Kidney (tissue), 14 donors: Measurements from ENCODE around the gene DNAH17. TPM values are rescaled to one million over a fixed set of nuclear protein-coding genes. Genes with fewer than 3 reads are reported as not detected.

Experiments
- DNase-seq, 5 donors: peaks; one replicate each; pipeline ENCODE4 v3.0.0-alpha.2; 2013 to 2020
- FAIRE-seq: peaks from 2 replicates; lab custom pipeline; 2012; peaks lifted over from hg19 to GRCh38; lab: Jason Lieb, UNC
- H3K27ac ChIP-seq, 2 donors: one replicate each; pipeline ENCODE4 v1.7.0; 2013; ENCODE audit warnings: low read depth in 2 of 2, low read length in 2 of 2, inconsistent platforms in 1 of 2
- H3K27me3 ChIP-seq: one replicate; pipeline ENCODE4 v1.7.1; 2013; ENCODE audit warnings: low read length, inconsistent platforms; ENCODE audit not compliant: control insufficient read depth, insufficient read depth
- H3K36me3 ChIP-seq, 3 donors: one replicate each; pipeline versions ENCODE4 v1.7.0 to v1.7.1; 2013; ENCODE audit warnings: low read length in 3 of 3, control low read depth in 1 of 3, inconsistent platforms in 1 of 3; ENCODE audit not compliant: insufficient read depth in 3 of 3, control insufficient read depth in 2 of 3
- H3K4me1 ChIP-seq, 3 donors: one replicate each; pipeline versions ENCODE4 v1.7.0 to v1.7.1; 2013; ENCODE audit warnings: low read length in 3 of 3, inconsistent platforms in 1 of 3, low read depth in 1 of 3; ENCODE audit not compliant: control insufficient read depth in 2 of 3, insufficient read depth in 2 of 3
- H3K4me3 ChIP-seq, 3 donors: one replicate each; pipeline versions ENCODE4 v1.7.0 to v1.8.1; 2013; ENCODE audit warnings: low read length in 3 of 3, control low read depth in 1 of 3, inconsistent platforms in 1 of 3
- H3K9ac ChIP-seq, 3 donors: one replicate each; pipeline versions ENCODE4 v1.7.0 to v1.7.1; 2013; ENCODE audit warnings: low read length in 3 of 3, control low read depth in 1 of 3, inconsistent platforms in 1 of 3
- H3K9me3 ChIP-seq, 3 donors: one replicate each; pipeline versions ENCODE4 v1.7.0 to v1.7.1; 2013; ENCODE audit warnings: low read length in 3 of 3, control low read depth in 1 of 3, inconsistent platforms in 1 of 3; ENCODE audit not compliant: control insufficient read depth in 2 of 3, insufficient read depth in 1 of 3
- intact Hi-C: fragments of 100-400 bp; cut with DNase I; formaldehyde crosslinking; loops from one replicate; pipeline ENCODE4 v1.11.1; 2022
- polyA plus RNA-seq: library from polyadenylated mRNA; stranded (reverse); fragments of 350-450 nt; fragmentation: Illumina TruSeq; extraction: RNeasy Lipid Tissue Mini Kit (QIAGEN cat#74804); gene quantifications from one replicate; pipeline ENCODE4 v1.2.3, GENCODE V29; 2014; ENCODE audit warnings: low read depth, low replicate concordance; ENCODE audit not compliant: insufficient read depth
- total RNA-seq: library from RNA; stranded (reverse); fragmentation: NEBNext Ultra II Directional; extraction: Animal tissue kit (Norgen Biotek cat#: 25700); gene quantifications from one replicate; pipeline ENCODE4 v1.2.1, GENCODE V29; 2021
- TF ChIP-seq, protein P1 (sequence below): IDR thresholded peaks from 3 replicates; pipeline ENCODE4 v1.5.1; 2012; ENCODE audit warnings: mild to moderate bottlenecking, moderate library complexity, borderline replicate concordance; ENCODE audit not compliant: insufficient read depth; ENCODE audit errors: extremely low read depth
- donor health status: control.
- donor health status: control.
- donor health status: control.
- donor health status: control.
- donor health status: control.
- donor health status: DM: yes; HTN: yes; CAD: no.
- donor health status: Normal renal cell carcinoma (clear cell type).

Gene DNAH17
- total and polyA plus RNA-seq, 2 donors from 2014 or later: 0.09 to 0.17 TPM

DNA sequence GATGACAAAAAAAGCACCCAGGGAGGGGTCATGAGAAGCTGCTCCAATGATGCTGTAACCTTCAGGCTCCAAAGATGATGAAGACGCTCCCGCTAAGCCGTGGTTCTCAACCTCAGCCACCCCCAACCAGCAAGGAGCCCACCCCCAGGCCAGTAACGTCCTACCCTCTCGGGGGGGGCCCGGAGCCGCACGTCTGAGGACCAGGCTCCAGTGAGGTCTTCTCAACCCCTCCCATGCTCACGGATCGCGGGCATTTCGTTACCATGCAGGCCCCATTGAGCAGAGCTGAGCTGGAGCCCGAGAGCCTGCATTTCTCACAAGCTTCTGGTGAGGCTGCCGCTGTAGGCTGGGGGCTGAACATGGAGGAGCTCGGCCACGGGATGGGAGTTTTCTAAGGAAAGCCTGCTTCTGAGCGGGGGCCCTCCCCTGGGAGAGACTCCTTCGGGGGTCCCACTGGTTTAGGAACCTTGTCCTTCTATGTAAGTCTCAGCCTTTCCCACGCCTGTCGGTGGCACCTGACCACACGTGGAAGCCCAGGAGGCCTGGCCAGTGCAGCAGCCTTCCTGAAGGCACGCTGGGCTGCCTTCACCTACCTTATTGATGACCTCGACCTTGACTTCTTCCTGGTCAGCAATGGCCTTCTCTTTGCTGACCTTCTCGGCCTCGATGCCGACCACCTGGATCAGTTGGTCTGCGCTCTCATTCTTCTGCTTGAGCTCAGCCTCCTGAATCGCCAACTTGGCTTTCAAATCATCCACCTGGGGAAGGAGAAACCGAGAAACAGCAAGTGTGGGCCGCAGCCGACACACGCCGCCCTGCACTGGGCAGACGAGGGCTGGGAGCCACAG is 116.0 kb downstream of the DNAH17 start:
- intact Hi-C loops: no loop called here
- Histone ChIP-seq H3K36me3 (no peaks in the 10 kb centered on the region), H3K27ac (no peak overlapping the region), H3K9me3 (no peaks in the 10 kb centered on the region), H3K9ac (no peak overlapping the region), H3K27me3 (no peaks in the 10 kb centered on the region), H3K4me1 (no peaks in the 10 kb centered on the region), H3K4me3 (no peak overlapping the region)
- DNase-seq (no peak), FAIRE-seq (no peak)
- TF ChIP-seq, protein P1, sequence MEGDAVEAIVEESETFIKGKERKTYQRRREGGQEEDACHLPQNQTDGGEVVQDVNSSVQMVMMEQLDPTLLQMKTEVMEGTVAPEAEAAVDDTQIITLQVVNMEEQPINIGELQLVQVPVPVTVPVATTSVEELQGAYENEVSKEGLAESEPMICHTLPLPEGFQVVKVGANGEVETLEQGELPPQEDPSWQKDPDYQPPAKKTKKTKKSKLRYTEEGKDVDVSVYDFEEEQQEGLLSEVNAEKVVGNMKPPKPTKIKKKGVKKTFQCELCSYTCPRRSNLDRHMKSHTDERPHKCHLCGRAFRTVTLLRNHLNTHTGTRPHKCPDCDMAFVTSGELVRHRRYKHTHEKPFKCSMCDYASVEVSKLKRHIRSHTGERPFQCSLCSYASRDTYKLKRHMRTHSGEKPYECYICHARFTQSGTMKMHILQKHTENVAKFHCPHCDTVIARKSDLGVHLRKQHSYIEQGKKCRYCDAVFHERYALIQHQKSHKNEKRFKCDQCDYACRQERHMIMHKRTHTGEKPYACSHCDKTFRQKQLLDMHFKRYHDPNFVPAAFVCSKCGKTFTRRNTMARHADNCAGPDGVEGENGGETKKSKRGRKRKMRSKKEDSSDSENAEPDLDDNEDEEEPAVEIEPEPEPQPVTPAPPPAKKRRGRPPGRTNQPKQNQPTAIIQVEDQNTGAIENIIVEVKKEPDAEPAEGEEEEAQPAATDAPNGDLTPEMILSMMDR: no peak

- Histone ChIP-seq H3K9ac (no peak overlapping the region), H3K27ac (no peak overlapping the region), H3K27me3 (no peaks in the 10 kb centered on the region), H3K9me3 (no peaks in the 10 kb centered on the region), H3K4me3 (no peak overlapping the region), H3K4me1 (no peaks in the 10 kb centered on the region), H3K36me3 (no peaks in the 10 kb centered on the region)
- DNase-seq (no peak), FAIRE-seq (no peak)
- intact Hi-C loops: no loop called here
- TF ChIP-seq, protein P1: no peak
These were observed 117.0 kb downstream of the DNAH17 start for GRCh38 chr17:78460176-78460675.

- Histone ChIP-seq H3K9ac (no peak overlapping the region), H3K4me1 (no peaks in the 10 kb centered on the region), H3K4me3 (no peak overlapping the region), H3K27ac (no peak overlapping the region), H3K27me3 (no peaks in the 10 kb centered on the region), H3K36me3 (no peaks in the 10 kb centered on the region), H3K9me3 (no peaks in the 10 kb centered on the region)
- TF ChIP-seq, protein P1: no peak
- no peak for DNase-seq
- intact Hi-C loops: no loop called here
- FAIRE-seq: no peak
These were observed 117.5 kb downstream of the DNAH17 start for GRCh38 chr17:78459696-78460095.
